Measurements from ENCODE around the gene GLI1.
"Not testable (repeated sequence)": the region's sequence is repeated elsewhere in the genome, so short reads cannot be mapped to it uniquely, and the experiment has no call there.

The GLI1 gene

GRCh38 chr12:57441846-57442427 is 17.6 kb upstream of the GLI1 start:
- DNase-seq, result no peak

GRCh38 chr12:57444337-57444736 is 15.2 kb upstream of the GLI1 start:
- not testable (repeated sequence) for DNase-seq

- DNase-seq, result no peak
Measured at GRCh38 chr12:57444744-57445143, 14.8 kb upstream of the GLI1 start.

DNA sequence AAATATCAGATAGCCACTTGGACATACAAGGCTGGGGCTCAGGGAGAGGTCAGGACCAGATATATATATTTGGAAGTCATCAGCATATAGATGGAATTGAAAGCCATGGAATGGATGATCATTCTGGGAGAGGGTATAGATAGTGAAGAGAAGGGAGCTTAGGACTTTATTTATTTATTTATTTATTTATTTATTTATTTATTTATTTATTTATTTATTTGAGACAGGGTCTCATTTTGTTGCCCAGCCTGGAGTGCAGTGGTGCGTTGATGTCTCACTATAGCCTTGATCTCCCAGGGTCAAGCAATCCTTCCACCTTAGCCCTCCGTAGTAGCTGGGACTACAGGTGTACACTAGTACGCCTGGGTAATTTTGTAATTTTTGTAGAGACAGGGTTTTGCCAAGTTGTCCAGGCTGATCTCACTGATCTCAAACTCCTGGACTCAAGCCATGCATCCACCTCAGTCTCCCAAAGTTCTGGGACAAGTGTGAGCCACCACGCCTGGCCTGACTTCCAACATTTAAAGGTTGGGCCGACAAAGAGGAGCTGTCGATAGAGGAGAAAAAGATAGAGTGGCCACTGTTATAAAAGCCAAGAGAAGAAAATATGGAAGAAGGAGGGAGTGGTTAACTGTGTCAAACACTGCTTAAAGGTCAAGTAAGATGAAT is 13.2 kb upstream of the GLI1 start:
- DNase-seq, result no peak

GRCh38 chr12:57448669-57449068 is 10.9 kb upstream of the GLI1 start:
- DNase-seq, result no peak

GRCh38 chr12:57449375-57449774 is 10.2 kb upstream of the GLI1 start:
- no peak for DNase-seq

GRCh38 chr12:57450057-57450456 is 9.5 kb upstream of the GLI1 start:
- DNase-seq, result no peak

GRCh38 chr12:57451233-57451778 is 8.3 kb upstream of the GLI1 start:
- no peak for DNase-seq

DNA sequence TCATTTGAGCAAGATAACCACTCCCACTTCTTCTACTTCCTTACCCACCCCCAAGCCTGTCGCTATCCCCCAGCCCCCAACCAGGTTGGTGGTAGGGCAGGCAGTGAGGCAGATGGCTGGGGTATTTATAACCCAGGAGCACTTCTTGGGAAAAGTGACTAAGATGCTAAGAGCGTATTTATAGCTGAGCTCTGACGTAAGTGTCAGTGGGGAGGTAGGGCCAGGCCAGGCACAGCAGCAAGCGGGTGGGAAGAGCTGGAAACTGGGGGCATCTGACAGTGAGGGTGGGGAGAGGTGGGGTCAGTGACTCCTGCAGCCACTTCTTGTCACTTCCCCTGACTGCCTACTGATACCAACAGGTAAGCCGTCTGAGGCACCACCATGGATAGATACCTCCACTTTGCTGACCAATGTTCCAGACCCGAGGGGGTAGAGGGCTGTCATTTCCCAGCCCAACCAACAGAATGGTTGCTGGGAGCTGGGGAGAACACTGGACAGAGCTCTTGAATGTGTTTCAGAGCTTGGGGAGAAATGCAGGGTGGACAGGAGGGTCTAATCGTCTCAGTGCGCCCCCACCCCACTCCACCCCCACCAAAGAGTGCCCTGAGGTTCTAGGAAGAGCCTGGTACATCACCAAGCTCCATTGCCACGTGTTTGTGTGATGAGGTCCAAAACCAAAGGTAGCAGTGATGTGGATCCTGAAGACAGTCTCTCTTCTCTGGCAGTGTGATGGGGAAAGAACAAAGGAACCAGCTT is 7.2 kb upstream of the GLI1 start:
- DNase-seq, result no peak

GRCh38 chr12:57452937-57453509 is 6.6 kb upstream of the GLI1 start:
- peak; percentile 80 for DNase-seq

- DNase-seq, result no peak
Measured at GRCh38 chr12:57454213-57454565, 5.4 kb upstream of the GLI1 start.

DNA sequence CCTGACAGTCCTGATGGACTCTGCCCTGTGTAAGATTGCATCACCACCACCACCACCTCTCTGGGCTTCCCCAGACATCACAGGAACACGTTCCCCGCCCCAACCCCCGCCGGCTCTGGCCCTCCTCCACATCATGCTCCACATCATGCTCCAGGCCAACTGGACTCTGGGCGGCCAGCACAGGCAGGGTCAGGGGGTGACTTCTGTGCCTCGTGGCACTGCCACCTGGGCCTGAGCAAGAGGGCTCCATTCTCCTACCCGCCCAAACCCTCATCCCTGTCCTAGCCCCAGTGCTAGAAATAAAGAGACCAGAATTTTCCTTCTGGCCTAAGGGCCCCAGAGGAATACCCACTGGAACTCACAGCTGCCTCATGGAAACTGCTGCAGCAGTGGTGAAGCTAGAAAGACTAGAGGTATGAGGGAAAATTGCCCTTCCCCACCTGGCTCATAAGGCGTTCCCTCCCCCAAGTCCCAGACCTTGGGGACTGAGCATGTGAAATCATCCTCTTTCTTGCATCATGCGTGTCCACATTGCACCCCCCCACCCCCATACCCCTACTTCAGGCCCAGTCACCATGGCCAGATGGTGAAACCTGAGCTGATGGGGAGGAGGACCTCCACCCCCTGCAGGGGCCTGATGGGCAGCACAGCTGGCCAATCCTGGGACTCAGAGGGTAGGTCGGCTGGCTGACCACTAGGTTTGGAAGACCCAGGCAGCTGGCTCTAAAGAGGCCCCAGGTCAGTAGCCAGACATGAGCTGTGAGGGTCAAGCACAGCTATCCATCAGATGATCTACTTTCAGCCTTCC is 4.8 kb upstream of the GLI1 start, which contains the start of gene INHBE:
Gene INHBE (plus strand): TSS at position 742 of the 808 bp plus-strand sequence. CDS start 230 bp downstream, outside the sequence.
- DNase-seq, result no peak

DNA sequence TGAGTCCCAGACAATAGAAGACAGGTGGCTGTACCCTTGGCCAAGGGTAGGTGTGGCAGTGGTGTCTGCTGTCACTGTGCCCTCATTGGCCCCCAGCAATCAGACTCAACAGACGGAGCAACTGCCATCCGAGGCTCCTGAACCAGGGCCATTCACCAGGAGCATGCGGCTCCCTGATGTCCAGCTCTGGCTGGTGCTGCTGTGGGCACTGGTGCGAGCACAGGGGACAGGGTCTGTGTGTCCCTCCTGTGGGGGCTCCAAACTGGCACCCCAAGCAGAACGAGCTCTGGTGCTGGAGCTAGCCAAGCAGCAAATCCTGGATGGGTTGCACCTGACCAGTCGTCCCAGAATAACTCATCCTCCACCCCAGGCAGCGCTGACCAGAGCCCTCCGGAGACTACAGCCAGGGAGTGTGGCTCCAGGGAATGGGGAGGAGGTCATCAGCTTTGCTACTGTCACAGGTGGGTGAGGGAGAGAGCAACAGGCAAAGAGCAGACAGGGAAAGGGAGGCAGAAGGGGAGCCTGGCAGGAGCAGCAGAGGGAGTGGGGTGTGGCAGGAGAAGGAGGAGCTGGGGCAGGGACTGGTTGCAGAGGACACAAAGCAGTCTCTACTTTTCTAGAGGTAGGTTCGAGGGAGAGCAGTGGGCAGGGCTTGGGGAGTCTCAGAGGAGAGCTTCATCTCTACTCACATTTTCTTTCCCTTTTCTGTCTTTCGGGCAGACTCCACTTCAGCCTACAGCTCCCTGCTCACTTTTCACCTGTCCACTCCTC is 4.0 kb upstream of the GLI1 start:
- no peak for DNase-seq

DNA sequence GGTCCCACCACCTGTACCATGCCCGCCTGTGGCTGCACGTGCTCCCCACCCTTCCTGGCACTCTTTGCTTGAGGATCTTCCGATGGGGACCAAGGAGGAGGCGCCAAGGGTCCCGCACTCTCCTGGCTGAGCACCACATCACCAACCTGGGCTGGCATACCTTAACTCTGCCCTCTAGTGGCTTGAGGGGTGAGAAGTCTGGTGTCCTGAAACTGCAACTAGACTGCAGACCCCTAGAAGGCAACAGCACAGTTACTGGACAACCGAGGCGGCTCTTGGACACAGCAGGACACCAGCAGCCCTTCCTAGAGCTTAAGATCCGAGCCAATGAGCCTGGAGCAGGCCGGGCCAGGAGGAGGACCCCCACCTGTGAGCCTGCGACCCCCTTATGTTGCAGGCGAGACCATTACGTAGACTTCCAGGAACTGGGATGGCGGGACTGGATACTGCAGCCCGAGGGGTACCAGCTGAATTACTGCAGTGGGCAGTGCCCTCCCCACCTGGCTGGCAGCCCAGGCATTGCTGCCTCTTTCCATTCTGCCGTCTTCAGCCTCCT is 3.4 kb upstream of the GLI1 start:
- DNase-seq, result peak; percentile 78

GRCh38 chr12:57456737-57457490 is 2.7 kb upstream of the GLI1 start:
- no peak for DNase-seq

DNA sequence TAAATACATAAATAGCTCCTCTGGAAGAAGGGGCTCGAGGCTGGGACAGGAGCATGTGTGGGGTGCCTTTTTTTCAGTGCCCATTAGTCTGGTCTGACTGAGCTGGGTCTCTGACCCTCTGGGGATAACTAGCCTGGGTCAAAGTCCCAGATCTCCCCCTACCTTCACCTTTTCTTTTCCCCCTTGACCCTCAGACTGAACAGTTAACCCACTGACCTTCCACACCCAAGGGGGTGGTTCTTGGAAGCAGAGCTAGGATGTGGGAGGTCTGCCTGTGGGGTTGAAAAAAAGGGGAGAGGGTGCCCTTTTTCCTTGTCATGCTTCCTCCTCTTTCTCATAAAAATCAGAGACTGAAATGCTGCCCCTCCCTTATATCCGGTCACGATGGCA is 925 bp upstream of the GLI1 start:
- no peak for DNase-seq

DNA sequence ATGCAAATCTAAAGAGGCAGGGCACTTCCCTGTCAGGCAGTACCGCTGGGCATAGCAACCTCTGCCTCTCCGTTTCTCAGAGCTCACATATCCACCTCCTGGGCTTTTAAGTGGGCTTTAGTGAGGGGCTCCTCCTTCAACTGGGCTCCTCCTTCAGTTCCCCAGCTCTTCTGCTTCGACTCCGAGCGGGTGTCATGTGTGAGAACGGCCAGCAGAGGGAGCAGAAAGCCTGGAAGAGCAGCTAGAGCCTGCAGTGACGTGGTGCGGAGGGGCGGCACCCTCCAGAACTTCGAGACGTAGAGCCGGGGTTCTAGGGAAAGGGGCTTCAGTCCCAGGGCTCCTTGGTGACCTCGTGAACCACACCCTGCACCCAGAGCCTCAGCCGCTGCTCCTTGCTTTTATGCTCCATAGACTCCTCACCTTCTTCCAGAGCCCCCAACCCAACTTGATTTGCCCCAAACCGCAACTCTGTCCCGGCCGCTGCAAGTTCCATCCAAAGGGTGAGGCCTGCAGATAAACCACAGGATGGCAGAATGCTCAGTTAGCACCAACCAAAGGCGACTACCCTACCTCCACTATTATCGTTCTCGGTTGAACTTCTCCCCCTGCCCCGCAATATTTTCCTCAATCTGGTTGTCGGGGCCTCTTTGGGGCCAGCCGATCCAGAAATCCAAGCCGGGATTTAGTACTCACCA is 383 bp upstream of the GLI1 start:
- DNase-seq, result peak; percentile 97

- DNase-seq, result no peak
Measured at GRCh38 chr12:57460468-57460784, 841 bp downstream of the GLI1 start.

DNA sequence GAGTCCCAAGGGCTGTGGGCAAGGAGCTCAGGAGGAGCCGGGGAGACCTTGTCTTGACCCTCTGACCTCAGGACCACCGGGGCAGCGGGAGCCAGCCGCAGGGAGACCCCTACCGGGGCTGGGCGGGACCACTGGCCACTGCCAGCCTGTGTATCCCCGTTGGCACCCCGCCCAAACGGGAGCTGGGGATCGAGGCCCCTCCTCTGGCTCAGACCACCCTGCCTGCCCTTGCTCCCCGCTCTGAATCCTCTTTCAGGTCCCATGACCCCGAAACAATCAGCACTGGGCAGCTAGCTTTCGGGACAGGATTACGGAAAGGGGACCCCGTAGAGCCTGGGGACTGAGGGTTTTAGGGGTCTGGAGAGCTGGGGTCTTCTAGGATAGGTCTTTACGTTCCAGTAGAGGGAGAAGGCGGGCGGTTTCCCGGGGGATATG is 1.3 kb downstream of the GLI1 start:
- no peak for DNase-seq

DNA sequence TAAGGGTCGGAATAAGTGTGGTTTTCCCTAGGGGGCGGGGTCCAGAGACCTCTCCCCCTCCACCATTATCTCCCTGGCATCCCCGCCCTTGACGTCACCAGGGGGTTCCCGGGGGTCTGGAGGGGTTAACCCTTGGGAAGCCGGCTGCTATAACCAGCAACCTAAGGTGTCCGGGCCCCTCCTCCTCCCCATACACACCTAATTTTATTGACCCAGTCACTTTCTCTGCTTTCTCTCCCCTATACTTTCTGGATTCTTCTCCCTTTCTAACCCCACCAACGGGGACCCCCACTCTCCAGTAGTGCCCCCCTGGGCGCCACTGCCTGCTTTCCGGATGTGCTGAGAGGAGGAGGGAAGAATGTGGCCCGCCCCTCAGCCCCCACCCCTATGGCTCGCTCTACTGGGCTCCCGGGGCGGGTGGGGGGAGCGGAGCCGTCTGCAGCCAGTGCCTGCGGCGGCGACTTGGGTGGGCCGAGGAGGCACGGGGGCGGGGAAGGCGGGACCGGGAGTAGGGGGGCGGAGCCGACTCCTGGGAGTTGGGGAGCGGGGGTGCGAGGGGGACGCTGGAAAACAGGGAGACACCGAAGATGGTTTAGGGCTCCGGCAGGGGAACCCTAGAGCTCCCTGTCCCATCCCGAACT is 1.8 kb downstream of the GLI1 start:
- DNase-seq, result peak; percentile 76
